ENCODE measurements around the gene CBX7.
A peak's percentile ranks its signal among the peaks of the same experiment; 100 is the strongest.

CBX7 gene

DNA sequence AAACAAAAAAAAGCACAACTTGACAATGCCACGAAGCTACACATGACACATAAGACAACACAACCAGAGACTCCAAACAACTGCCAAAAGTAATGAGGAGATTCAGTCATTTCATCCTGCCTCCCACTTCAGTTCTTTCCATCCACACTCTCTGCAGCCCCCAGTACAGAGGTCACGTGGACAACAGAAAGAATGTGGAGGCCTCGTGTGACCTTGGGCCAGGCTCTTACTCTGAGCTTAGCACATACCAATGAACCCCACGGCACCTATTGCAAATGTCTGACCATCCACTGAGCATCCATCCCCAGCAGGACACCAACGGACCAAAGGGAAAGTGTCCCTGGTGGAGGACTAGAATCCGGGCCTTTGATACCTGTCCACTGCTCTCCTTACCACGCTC, 12.5 kb downstream of the CBX7 start:
- no peaks in the 10 kb centered on the region for H3K9me3 Mint-ChIP-seq
- H3K4me3 Mint-ChIP-seq = no peak overlapping the region
- peaks cover 21% of the 10 kb centered on the region for H3K4me1 Mint-ChIP-seq
- H3K27me3 Mint-ChIP-seq = no peaks in the 10 kb centered on the region
- no peak for DNase-seq
- ATAC-seq = no peak
- no peak overlapping the region for H3K27ac Mint-ChIP-seq

DNA sequence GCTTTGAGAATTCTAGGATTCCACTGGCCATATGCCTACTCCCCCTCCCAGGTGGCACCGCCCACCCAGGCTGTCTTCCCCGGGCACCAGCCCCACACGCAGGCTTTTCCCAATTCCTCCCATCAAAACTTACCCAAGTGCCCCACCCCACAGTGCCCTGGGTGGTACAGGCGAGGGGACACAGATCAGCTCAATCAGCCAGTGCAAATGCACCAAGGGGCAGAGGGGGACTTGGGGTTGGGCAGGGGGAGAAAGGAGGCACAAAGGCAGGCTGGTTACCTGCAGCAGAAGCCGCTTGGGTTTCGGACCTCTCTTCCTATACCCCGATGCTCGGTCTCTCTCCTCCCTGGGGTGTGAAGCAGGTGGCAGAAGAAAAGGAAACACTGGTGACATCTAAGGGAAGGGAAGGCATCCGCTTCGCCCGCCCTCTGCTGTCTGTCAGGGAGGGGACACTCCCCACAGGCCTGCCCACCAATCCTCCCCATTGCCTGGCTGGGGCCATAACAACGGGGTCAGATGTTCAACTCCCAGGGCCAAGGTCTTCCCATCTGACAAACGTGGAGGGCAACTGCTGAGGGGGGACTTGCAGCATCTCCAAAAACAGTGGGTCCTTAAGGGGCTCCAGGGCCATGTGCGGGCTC, 14.0 kb downstream of the CBX7 start:
- Mint-ChIP-seq H3K9me3 (no peaks in the 10 kb centered on the region), H3K4me3 (no peak overlapping the region), H3K4me1 (peaks cover 9% of the 10 kb centered on the region), H3K27ac (no peak overlapping the region), H3K27me3 (no peaks in the 10 kb centered on the region)
- DNase-seq (no peak), ATAC-seq (no peak)

DNA sequence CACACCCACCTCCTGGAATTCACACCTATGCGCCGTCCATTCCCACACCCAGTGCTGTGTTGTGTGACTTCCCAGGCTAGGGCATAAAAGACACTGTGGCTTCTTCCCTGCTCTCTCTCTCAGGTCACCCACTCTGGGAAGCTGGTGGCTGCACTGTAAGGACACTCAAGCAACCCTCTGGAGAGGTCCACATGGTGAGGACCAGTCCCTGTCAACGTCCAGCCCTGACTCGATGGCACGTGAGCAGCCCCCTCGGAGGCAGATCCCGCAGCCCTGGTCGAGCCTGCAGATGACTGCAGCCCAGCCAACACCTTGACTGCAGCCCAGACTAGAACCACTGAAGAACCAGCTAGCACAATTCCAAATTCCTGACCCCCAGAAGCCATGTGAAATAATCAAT, 16.2 kb downstream of the CBX7 start:
- H3K27me3 Mint-ChIP-seq = no peaks in the 10 kb centered on the region
- ATAC-seq (no peak), DNase-seq (no peak)
- peaks cover 9% of the 10 kb centered on the region for H3K4me1 Mint-ChIP-seq
- H3K27ac Mint-ChIP-seq = peak overlapping the region in 1 of 2 donors; percentile 10
- H3K9me3 Mint-ChIP-seq = no peaks in the 10 kb centered on the region
- no peak overlapping the region for H3K4me3 Mint-ChIP-seq

DNA sequence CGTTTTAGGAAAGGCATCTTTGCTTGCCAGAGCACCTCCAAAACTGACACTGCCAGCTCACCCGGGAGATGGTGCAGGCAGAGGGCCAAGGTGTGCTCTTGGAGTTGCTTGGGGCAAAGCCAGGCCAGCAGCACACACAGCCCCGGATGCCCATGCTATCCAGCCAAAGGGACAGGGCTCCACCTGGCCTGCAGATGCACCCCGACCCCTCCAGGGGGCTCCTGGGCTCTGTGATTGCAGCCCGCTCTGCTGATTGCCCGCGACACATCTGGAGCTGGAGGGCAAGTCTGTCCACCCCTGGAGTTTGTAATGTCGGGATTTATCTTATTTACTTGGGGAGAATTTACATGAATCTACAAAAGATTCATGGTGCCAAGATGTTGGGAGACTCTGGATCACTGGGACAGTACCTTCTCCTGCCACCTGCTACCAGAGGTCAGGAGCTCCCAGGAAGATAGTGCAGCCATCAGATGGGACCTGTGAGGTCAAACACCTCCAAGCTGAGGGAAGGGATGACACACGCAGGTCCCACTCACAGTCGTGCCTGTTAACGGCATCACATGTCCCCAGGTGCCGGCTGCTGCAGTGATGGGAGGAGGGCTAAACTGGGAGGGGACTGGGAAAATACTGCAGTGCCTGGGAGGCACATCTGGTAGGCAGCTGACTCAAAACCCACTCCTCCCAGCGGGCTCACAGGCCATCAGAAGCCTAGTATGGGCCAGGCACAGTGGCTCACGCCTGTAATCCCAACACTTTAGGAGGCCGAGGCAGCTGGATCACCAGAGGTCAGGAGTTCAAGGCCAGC, 17.2 kb downstream of the CBX7 start:
- peak; percentile 46 to 50 for DNase-seq
- H3K4me1 Mint-ChIP-seq = peaks cover 9% of the 10 kb centered on the region
- peak overlapping the region; percentile 25 to 34 for H3K27ac Mint-ChIP-seq
- H3K9me3 Mint-ChIP-seq = no peaks in the 10 kb centered on the region
- no peak overlapping the region for H3K4me3 Mint-ChIP-seq
- ATAC-seq = peak; percentile 77
- H3K27me3 Mint-ChIP-seq = no peaks in the 10 kb centered on the region

DNA sequence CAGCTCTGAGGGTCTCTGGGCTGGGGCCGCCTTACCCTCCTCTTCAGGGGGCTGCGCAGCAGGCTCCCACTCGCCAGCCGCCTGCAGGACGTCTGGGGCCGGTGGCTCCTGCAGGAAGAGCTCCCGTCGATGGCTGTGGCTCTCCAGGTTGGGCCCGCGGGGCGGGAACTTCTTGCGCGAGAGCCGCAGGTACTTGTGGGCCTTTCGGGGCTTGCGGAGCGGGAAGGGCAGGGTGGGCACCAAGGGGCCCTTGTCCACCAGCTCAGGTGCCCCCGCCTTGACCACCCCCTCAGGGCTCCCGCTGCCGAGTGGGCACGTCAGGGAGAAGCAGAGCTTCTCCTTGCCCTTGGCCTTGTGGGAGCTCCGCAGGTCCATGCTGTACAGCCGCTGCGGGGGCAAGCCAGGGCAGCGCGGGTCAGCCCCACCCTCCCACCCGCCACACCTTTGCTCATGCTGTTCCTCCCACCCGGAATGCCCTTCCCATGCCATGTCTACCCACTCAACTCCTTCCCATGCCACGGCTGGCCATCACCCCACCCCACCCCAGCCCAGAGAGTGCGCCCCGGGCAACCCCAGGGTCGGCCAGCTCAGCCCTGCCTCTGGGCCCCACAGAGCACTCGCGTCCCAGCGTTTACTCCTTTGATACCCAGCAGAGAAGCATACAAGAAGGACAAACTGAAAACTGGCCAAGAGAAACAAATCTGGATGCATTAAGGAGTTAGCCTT, 18.0 kb downstream of the CBX7 start:
- DNase-seq = no peak
- H3K27ac Mint-ChIP-seq = peak overlapping the region in 1 of 2 donors; percentile 25
- no peaks in the 10 kb centered on the region for H3K9me3 Mint-ChIP-seq
- H3K4me3 Mint-ChIP-seq = no peak overlapping the region
- H3K4me1 Mint-ChIP-seq = peaks cover 9% of the 10 kb centered on the region
- no peak for ATAC-seq
- no peaks in the 10 kb centered on the region for H3K27me3 Mint-ChIP-seq

DNA sequence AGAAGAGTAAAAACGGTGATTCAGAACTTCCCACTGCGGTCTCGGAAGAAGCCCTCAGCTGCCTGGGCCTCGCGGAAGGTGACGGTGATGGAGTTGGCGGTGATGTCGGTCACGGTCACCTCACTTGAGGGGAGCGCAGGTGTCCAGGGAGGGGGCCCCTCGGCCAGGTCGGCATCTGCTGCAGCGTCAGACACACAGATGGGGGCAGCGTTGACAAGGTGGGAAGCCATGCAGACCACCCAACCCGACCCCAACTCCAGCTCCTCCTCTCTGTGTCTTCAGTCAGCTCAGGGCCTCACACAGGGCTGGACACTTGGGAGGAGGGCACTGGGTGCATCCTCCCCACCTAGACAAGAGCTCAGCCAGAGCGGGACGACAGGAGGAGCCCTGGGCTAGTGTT, 18.6 kb downstream of the CBX7 start:
- Mint-ChIP-seq H3K4me1 (peaks cover 9% of the 10 kb centered on the region), H3K27ac (no peak overlapping the region), H3K4me3 (no peak overlapping the region), H3K9me3 (no peaks in the 10 kb centered on the region), H3K27me3 (no peaks in the 10 kb centered on the region)
- no peak for ATAC-seq
- no peak for DNase-seq

DNA sequence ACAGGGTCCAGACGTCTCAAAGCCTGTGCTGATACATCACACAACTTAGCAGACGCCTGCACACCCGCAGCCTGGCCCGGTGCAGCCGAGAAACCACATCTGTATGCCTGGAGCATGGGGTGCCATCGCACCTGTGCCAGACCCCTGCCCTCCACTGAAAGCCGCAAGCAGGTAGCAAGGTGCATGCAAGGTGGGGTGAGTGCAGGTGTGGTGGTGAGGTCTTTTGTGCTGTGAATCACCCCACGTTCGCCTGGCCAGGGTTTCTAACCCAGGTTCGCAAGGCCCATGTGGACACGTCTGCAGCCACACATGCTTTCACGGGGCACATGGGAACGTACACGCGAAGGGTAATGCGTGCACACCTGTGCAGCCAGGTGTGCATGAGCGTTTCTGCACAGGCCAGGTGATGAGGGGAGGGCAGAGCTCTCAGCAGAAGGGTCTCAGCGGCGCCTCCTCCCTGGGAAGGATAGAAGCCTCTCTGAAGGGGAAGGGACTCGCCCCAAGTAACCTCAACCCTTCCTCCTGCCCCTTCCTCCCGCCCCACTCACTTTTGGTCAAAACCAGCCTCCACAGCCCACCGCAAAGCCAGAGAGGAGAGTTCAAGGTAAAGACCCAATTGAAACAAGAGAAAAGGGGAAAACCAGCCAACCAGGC, 19.5 kb downstream of the CBX7 start:
- H3K4me1 Mint-ChIP-seq = peaks cover 7% of the 10 kb centered on the region
- H3K27me3 Mint-ChIP-seq = no peaks in the 10 kb centered on the region
- no peak overlapping the region for H3K27ac Mint-ChIP-seq
- no peak overlapping the region for H3K4me3 Mint-ChIP-seq
- no peak for ATAC-seq
- no peak for DNase-seq
- H3K9me3 Mint-ChIP-seq = no peaks in the 10 kb centered on the region

DNA sequence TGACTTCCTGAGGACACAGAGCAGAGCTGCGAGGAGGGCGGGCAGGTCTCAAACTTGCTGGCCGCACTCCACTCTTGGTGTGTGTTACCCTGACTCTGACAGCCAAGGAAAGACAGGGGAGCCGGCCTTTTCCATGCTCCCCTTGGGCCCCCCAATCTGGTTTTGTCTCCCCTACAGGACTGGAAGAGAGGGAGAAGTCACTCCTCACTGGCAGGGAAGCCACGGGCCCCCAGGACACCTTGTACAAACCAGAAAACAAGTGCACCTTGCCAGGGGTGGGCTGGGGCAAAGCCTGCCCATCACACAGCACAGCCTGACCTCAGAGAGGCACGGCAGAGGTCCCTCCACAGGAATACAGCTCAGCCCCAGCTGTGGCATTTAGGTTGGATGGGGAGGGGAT, 20.2 kb downstream of the CBX7 start:
- Mint-ChIP-seq H3K27ac (no peak overlapping the region), H3K4me1 (peaks cover 7% of the 10 kb centered on the region), H3K27me3 (no peaks in the 10 kb centered on the region)

DNA sequence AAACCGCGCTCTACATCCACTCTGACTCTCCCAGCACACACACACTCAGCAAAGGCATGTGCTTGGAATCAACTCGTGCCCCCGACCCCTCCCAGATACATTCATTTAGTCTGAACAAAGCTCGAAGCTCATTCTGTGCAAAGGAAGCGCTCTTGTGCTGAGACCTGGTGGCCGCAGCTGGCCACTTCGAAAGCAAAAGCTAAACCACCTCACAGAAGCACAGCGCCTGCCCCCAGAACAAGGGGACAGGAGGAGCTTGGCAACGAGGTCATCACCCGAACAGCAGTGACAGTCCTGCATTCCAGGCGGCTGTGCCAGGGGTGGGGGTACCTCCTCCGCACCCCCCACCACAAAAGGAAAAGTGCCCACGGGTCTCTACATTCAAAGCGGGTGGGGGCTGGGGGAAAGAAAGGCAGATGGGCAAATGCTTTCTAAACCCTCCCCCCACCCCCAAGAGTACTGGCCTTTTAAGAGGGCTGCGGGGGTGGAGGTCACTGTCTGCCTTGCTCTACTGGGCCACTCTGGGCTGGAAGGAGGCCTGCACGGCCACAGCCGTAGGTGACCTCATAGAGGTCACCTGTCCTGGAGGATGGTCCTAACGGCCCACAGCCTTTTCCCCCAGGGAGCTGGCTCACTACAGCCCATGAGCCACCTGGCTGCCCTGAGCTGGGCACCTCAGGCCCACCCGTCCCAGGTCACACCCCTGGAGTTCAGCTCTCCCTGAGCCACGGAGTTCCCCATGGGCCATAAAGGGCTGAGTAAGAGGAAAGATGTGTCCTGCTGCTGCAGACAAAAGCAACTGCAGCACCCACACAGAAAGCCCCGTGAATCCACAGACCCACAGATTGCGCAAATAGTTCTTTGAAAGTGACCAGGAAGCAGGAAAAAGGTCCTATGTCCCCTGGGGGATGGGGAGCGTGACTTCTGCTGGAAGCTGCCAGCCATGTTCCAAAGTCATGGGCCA, 21.3 kb downstream of the CBX7 start:
- Mint-ChIP-seq H3K27ac (no peak overlapping the region), H3K9me3 (no peaks in the 10 kb centered on the region), H3K4me3 (no peak overlapping the region), H3K27me3 (no peaks in the 10 kb centered on the region), H3K4me1 (peaks cover 7% of the 10 kb centered on the region)
- DNase-seq (no peak), ATAC-seq (no peak)

More for the DNA sequence above, 20.2 kb downstream of the CBX7 start:
- ATAC-seq (no peak), DNase-seq (no peak)
- Mint-ChIP-seq H3K4me3 (no peak overlapping the region), H3K9me3 (no peaks in the 10 kb centered on the region)

DNA sequence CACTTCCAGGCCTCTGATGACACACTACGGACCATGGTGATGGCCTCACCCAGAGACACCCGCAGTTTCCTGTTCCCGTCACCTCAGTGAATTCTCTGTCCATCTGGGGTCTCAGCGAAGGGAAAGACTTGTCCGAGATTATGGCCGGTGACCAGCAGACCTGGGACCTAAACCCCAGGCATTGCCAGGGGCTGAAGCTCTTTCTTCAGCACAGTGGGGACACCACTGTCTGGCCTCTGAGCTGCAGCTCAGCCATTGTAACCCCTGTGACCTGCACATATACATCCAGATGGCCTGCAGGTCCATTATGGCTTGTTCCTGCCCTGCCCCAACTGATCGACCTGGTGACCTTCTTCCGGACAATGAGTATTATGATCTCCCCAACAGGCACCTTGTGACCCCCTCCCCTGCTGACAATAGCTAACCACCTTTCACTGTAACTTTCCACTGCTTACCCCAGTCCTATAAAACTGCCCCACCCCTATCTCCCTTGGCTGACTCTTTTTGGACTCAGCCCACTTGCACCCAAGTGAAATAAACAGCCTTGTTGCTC, 22.3 kb downstream of the CBX7 start:
- Mint-ChIP-seq H3K9me3 (no peaks in the 10 kb centered on the region), H3K4me1 (peaks cover 7% of the 10 kb centered on the region), H3K27ac (no peak overlapping the region), H3K4me3 (no peak overlapping the region), H3K27me3 (no peaks in the 10 kb centered on the region)
- ATAC-seq (no peak), DNase-seq (no peak)

DNA sequence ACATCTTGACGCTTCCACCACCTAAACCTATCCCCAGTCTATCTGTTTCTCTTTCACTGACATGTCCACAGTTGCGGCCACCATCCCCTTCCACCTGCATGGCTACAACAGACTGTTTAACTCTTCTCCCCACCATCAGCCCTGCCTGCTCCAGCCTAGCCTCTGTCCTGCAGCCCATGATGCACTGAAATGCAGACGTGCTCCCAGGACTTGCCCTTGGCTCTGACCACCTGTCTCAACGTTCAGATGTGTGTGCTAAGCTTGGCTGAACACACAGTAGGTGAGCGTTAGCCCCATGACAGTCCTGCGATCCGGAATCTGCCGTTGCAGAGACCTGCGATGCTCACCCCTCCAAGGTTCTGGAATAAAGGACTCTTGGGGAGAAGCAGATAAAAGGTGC, 22.7 kb downstream of the CBX7 start:
- no peak for DNase-seq
- H3K27ac Mint-ChIP-seq = no peak overlapping the region
- H3K4me1 Mint-ChIP-seq = peaks cover 7% of the 10 kb centered on the region
- no peaks in the 10 kb centered on the region for H3K27me3 Mint-ChIP-seq
- no peak for ATAC-seq
- H3K4me3 Mint-ChIP-seq = no peak overlapping the region
- no peaks in the 10 kb centered on the region for H3K9me3 Mint-ChIP-seq

DNA sequence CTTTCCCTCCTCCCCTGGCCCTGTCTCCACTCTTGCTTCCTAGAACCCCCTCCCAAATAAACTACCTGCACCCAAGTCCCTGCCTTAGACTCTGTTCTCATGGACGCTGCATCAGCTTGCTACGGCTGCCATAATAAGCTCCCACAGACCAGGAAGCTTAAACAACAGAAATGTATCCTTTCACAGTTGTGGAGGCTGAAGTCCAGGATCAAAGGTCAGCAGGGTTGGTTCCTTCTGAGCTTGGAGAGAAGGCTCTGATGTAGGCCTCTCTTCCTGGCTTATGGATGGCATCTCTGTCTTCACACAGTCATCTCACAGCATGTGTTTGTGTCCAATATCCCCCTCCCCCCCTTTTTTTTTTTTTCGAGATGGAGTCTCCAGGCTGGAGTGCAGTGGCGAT, 23.4 kb downstream of the CBX7 start:
- ATAC-seq = no peak
- no peaks in the 10 kb centered on the region for H3K27me3 Mint-ChIP-seq
- no peak overlapping the region for H3K27ac Mint-ChIP-seq
- DNase-seq = no peak
- no peaks in the 10 kb centered on the region for H3K9me3 Mint-ChIP-seq
- H3K4me3 Mint-ChIP-seq = no peak overlapping the region
- H3K4me1 Mint-ChIP-seq = peaks cover 7% of the 10 kb centered on the region

DNA sequence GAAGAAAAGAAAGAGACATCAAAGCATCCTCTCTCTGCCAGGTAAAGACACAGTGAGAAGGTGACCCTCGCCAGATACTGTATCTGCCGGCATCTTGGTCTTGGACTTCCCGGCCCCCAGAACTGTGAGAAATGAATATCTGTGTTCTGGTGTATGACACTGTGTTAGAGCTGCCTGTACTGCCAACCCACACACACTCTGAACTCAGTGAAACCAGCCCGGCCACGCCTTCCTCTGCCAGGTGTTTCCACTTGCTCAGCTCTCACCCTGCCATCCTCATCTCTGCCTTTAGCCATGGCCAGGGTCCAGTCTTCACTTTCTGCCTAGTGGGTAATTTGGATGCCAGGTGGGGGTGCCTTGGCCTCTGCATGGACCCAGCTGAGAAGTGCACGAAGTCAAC, 24.0 kb downstream of the CBX7 start:
- no peak overlapping the region for H3K4me3 Mint-ChIP-seq
- H3K27me3 Mint-ChIP-seq = no peaks in the 10 kb centered on the region
- peaks cover 7% of the 10 kb centered on the region for H3K4me1 Mint-ChIP-seq
- no peak overlapping the region for H3K27ac Mint-ChIP-seq
- ATAC-seq (peak; percentile 33), DNase-seq (no peak)
- no peaks in the 10 kb centered on the region for H3K9me3 Mint-ChIP-seq

DNA sequence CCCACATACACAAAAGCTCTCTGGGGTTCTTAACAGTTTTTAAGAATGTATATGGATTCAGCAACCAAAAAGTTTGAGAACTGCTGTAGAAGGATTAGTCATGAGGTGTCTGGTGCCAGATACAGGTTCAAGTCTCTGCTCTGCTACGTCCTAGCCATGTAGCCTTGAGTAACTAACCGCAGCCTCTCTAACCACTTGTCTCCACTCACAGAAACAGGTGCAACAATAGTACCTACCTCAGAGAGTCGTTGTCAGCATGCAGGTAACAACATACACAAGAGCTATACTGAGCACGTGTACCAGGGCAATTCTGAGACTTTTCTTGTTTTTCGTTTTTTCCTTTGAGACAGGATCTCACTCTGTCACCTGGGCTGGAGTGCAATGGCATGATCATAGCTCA, 26.9 kb downstream of the CBX7 start:
- H3K4me1 Mint-ChIP-seq = peaks cover 18% of the 10 kb centered on the region
- no peak overlapping the region for H3K27ac Mint-ChIP-seq
- ATAC-seq (no peak), DNase-seq (no peak)
- H3K9me3 Mint-ChIP-seq = no peaks in the 10 kb centered on the region
- no peaks in the 10 kb centered on the region for H3K27me3 Mint-ChIP-seq
- H3K4me3 Mint-ChIP-seq = no peak overlapping the region
